Upper lobe of left lung (tissue), 4 donors: ENCODE measurements around the gene MTERF2.

ENCODE experiments used
- CTCF ChIP-seq, 6 experiments: fragments of 450-650 bp in 4 of 6; fragments of 200-600 bp in 2 of 6; sonication (generic) in 2 of 6; IDR thresholded peaks; one replicate each; pipeline ENCODE4 v1.5.1; 2016 to 2019; ENCODE audit warnings: antibody characterized with exemption in 6 of 6
- POLR2A ChIP-seq, 4 donors: fragments of 450-650 bp; IDR thresholded peaks; one replicate each; pipeline ENCODE4 v1.5.1; 2016 to 2017; ENCODE audit warnings: antibody characterized with exemption in 4 of 4, mild to moderate bottlenecking in 2 of 4
- POLR2AphosphoS5 ChIP-seq, 2 donors: sonication (generic); formaldehyde crosslinking; IDR thresholded peaks; one replicate each; pipeline ENCODE4 v1.5.1; 2017; ENCODE audit warnings: antibody characterized with exemption in 2 of 2

- TF ChIP-seq CTCF (IDR thresholded peaks at IDR 0.05): no peak
- no peak for TF ChIP-seq POLR2AphosphoS5 (IDR thresholded peaks at IDR 0.05)
- no peak for TF ChIP-seq POLR2A (IDR thresholded peaks at IDR 0.05)
Observed at GRCh38 chr12:106982229-106982628, 4.7 kb downstream of the MTERF2 start.
